Kidney epithelial cell (primary cell): ENCODE measurements around the gene NALCN. TPM values are rescaled to one million over a fixed set of nuclear protein-coding genes. Genes with fewer than 3 reads are reported as not detected.

Source experiments
- DNase-seq: peaks from one replicate; pipeline ENCODE4 v3.0.0-alpha.2; 2010; ENCODE audit warnings: low read depth
- H3K27me3 ChIP-seq: 2 replicates; pipeline ENCODE4 v1.6.0; 2011; ENCODE audit warnings: low read length; ENCODE audit not compliant: control insufficient read depth, insufficient read depth
- H3K36me3 ChIP-seq: 2 replicates; pipeline ENCODE4 v1.5.1; 2011; ENCODE audit warnings: low read length; ENCODE audit not compliant: control insufficient read depth, insufficient read depth
- H3K4me3 ChIP-seq: 2 replicates; pipeline ENCODE4 v1.5.1; 2011; ENCODE audit warnings: low read depth, mild to moderate bottlenecking, control low read depth, low read length
- CTCF ChIP-seq: IDR thresholded peaks from 2 replicates; pipeline ENCODE4 v1.5.1; 2011; ENCODE audit warnings: mild to moderate bottlenecking, moderate library complexity, low read length, control low read depth, inconsistent platforms; ENCODE audit not compliant: insufficient read depth, poor library complexity, severe bottlenecking
- total RNA-seq: library from RNA; depleted of rRNA; stranded (reverse); fragments of >200 nt; gene quantifications from 2 replicates; pipeline ENCODE4 v1.2.3, GENCODE V29; 2015

Gene NALCN
- total RNA-seq, 1 donor from 2014 or later = 1.8 TPM

DNA sequence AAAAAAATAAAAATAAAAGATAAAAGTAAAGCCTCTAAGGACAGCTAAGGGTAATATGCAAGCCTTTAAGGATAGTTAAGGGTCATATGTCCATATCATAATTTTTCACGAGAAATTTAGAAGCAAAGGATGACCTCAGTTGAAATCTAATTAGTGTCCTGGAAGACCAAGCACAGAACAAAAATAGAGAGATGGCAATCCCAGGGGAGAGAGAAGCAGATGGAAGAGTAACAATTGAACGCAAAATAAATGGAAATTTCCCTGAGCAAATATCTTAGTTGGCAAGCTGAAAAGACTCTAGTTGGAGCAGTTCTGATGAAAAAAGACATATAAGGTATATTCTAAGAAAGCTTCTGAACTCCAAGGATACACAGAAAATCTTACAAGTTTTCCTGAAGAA is 275.4 kb downstream of the NALCN start:
- no peaks in the 10 kb centered on the region for H3K36me3 ChIP-seq
- no peak for TF ChIP-seq CTCF

GRCh38 chr13:101140087-101140770 is 276.1 kb downstream of the NALCN start:
- no peaks in the 10 kb centered on the region for H3K27me3 ChIP-seq
- DNase-seq = no peak
- TF ChIP-seq CTCF = no peak
- no peaks in the 10 kb centered on the region for H3K36me3 ChIP-seq
- no peak overlapping the region for H3K4me3 ChIP-seq

More for the DNA sequence above, 275.4 kb downstream of the NALCN start:
- H3K27me3 ChIP-seq = no peaks in the 10 kb centered on the region
- H3K4me3 ChIP-seq = no peak overlapping the region
- no peak for DNase-seq

GRCh38 chr13:101139081-101139480 is 277.2 kb downstream of the NALCN start:
- peak; percentile 56 for DNase-seq
- Histone ChIP-seq H3K36me3 (no peaks in the 10 kb centered on the region), H3K4me3 (no peak overlapping the region), H3K27me3 (no peaks in the 10 kb centered on the region)
- no peak for TF ChIP-seq CTCF

DNA sequence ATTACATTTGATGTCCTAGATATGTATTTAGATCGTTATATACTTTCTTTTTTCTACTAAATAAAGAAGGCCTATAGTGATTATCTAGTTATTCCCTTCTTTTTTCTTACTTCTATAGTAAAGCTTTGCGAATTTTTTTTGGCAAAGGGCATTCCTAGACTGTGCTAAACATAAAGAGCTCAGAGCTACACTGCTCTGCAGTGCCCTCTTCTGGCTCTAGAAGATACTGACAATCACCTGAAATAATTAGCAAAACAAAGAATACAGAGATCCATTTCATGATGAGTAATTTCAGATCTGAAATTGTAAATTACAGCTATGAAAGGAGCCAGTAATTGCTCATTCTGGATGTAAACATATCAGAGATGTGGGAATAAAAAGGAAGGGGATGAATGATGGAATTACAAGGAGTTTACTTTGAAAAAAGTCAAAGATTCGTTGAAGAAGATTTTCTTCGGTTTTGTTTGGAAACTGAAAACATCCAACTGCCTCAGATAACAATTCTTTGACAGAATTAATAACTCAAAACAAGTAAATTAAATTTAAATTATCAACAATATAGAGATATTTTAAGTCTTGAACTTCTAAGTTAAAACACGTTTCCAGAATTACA is 288.5 kb downstream of the NALCN start:
- no peaks in the 10 kb centered on the region for H3K36me3 ChIP-seq
- peak; percentile 76 for TF ChIP-seq CTCF
- no peak for DNase-seq
- H3K27me3 ChIP-seq = no peaks in the 10 kb centered on the region
- H3K4me3 ChIP-seq = no peak overlapping the region

- DNase-seq = no peak
- H3K4me3 ChIP-seq = no peak overlapping the region
- no peaks in the 10 kb centered on the region for H3K36me3 ChIP-seq
- TF ChIP-seq CTCF = no peak
- H3K27me3 ChIP-seq = no peaks in the 10 kb centered on the region
Observed at GRCh38 chr13:101123028-101123427, 293.3 kb downstream of the NALCN start.
